ENCODE measurements around the gene NKX6-2. TPM values are rescaled to one million over a fixed set of nuclear protein-coding genes. Genes with fewer than 3 reads are reported as not detected.

Gene NKX6-2
- polyA plus RNA-seq, 1 donor from 2014 or later: not detected

DNA sequence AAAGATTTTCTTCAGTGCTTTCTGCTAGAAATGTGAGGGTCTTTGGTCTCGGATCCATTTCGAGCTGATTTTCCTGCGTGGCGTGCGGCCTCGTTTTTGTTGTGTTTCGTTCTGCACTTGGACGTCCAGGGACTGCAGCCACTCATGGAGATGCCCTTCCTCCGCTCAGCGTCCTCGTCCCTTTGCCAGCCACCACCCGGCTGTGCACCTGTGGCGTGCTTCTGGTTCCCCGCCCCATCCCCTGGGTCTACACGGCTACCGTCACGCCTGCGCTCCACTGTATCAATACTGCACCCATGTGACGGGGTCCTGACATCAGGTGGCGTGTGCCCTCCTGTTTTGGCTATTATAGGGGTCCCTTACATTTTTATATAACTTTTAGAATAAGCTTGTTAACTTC is 42.7 kb upstream of the NKX6-2 start:
- Histone ChIP-seq H3F3A (ENCODE audit: insufficient read depth, low read length, poor library complexity, severe bottlenecking) (peaks cover 3% of the 10 kb centered on the region), H4K20me1 (ENCODE audit: insufficient read depth) (no peaks in the 10 kb centered on the region), H3K27ac (ENCODE audit: low read length) (no peak overlapping the region), H3K9me2 (ENCODE audit: insufficient read depth, low read length) (no peaks in the 10 kb centered on the region), H2AFZ (ENCODE audit: low read depth, low read length) (no peak overlapping the region), H3K4me3 (ENCODE audit: low read length) (no peak overlapping the region), H3K9ac (ENCODE audit: low read length) (no peak overlapping the region), H3K4me2 (ENCODE audit: low read length) (no peak overlapping the region), H3K9me3 (ENCODE audit: low read length) (no peaks in the 10 kb centered on the region), H3K79me2 (replicated peaks; ENCODE audit: insufficient read depth, low read length) (no peaks in the 10 kb centered on the region), H3K27me3 (ENCODE audit: insufficient read depth, low read depth, low read length) (no peaks in the 10 kb centered on the region), H3K36me3 (ENCODE audit: insufficient read depth, low read length) (no peaks in the 10 kb centered on the region)
- no peak for TF ChIP-seq EP300 (conservative IDR thresholded peaks at IDR 0.05; ENCODE audit: poor library complexity, severe bottlenecking)
- no peak for TF ChIP-seq SMC3 (conservative IDR thresholded peaks at IDR 0.05; ENCODE audit: poor library complexity)
- no peak for TF ChIP-seq POLR2AphosphoS5 (IDR thresholded peaks at IDR 0.05)
- TF ChIP-seq, protein P1, sequence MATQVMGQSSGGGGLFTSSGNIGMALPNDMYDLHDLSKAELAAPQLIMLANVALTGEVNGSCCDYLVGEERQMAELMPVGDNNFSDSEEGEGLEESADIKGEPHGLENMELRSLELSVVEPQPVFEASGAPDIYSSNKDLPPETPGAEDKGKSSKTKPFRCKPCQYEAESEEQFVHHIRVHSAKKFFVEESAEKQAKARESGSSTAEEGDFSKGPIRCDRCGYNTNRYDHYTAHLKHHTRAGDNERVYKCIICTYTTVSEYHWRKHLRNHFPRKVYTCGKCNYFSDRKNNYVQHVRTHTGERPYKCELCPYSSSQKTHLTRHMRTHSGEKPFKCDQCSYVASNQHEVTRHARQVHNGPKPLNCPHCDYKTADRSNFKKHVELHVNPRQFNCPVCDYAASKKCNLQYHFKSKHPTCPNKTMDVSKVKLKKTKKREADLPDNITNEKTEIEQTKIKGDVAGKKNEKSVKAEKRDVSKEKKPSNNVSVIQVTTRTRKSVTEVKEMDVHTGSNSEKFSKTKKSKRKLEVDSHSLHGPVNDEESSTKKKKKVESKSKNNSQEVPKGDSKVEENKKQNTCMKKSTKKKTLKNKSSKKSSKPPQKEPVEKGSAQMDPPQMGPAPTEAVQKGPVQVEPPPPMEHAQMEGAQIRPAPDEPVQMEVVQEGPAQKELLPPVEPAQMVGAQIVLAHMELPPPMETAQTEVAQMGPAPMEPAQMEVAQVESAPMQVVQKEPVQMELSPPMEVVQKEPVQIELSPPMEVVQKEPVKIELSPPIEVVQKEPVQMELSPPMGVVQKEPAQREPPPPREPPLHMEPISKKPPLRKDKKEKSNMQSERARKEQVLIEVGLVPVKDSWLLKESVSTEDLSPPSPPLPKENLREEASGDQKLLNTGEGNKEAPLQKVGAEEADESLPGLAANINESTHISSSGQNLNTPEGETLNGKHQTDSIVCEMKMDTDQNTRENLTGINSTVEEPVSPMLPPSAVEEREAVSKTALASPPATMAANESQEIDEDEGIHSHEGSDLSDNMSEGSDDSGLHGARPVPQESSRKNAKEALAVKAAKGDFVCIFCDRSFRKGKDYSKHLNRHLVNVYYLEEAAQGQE (IDR thresholded peaks at IDR 0.05; ENCODE audit: borderline replicate concordance): no peak
- no peak for TF ChIP-seq TAF1 (IDR thresholded peaks at IDR 0.05; ENCODE audit: low read depth)
- TF ChIP-seq MXI1 (conservative IDR thresholded peaks at IDR 0.05; ENCODE audit: poor library complexity, severe bottlenecking): no peak
- no peak for TF ChIP-seq RAD21 (conservative IDR thresholded peaks at IDR 0.05)
- TF ChIP-seq, protein P2, sequence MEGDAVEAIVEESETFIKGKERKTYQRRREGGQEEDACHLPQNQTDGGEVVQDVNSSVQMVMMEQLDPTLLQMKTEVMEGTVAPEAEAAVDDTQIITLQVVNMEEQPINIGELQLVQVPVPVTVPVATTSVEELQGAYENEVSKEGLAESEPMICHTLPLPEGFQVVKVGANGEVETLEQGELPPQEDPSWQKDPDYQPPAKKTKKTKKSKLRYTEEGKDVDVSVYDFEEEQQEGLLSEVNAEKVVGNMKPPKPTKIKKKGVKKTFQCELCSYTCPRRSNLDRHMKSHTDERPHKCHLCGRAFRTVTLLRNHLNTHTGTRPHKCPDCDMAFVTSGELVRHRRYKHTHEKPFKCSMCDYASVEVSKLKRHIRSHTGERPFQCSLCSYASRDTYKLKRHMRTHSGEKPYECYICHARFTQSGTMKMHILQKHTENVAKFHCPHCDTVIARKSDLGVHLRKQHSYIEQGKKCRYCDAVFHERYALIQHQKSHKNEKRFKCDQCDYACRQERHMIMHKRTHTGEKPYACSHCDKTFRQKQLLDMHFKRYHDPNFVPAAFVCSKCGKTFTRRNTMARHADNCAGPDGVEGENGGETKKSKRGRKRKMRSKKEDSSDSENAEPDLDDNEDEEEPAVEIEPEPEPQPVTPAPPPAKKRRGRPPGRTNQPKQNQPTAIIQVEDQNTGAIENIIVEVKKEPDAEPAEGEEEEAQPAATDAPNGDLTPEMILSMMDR (IDR thresholded peaks at IDR 0.05; ENCODE audit: poor library complexity, severe bottlenecking): no peak
- TF ChIP-seq EZH2 (IDR thresholded peaks at IDR 0.05; ENCODE audit: borderline replicate concordance, insufficient read depth, low read length, poor library complexity, severe bottlenecking): no peak

DNA sequence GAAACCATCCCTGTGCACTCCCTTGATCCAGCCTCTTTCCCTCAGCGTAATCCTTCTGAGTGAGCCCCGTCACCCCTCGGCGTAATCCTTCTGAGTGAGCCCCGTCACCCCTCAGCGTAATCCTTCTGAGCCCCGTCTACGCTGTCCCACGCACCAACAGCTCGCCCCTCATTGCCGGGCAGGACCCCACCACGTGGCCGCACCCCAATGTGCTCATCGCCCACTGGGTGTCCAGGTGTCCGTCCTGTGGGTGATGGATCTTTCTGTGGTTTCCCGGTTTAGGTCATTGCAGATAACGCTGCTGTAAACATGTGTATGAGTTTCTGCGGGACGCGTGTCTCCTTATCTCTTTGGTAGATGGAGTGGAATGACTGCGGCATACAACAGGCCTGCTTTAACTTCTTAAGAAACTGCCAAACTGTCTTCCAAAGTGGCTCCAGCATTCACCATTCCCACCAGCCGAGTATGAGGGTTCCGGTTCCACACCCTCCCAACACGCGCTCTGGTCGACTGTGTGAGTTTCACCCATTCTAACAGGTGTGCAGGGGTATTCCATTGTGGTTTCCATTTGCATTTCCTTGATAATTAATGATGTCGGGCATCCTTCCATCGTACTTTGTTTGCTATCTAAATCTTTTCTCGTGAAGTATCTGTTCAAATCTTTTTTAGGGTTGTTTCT is 42.1 kb upstream of the NKX6-2 start:
- H2AFZ ChIP-seq (ENCODE audit: low read depth, low read length): no peak overlapping the region
- H3K27me3 ChIP-seq (ENCODE audit: insufficient read depth, low read depth, low read length): no peaks in the 10 kb centered on the region
- H3K4me2 ChIP-seq (ENCODE audit: low read length): no peak overlapping the region
- TF ChIP-seq MXI1 (conservative IDR thresholded peaks at IDR 0.05; ENCODE audit: poor library complexity, severe bottlenecking) (no peak), RAD21 (conservative IDR thresholded peaks at IDR 0.05) (no peak), SMC3 (conservative IDR thresholded peaks at IDR 0.05; ENCODE audit: poor library complexity) (no peak), POLR2AphosphoS5 (IDR thresholded peaks at IDR 0.05) (no peak), EP300 (conservative IDR thresholded peaks at IDR 0.05; ENCODE audit: poor library complexity, severe bottlenecking) (no peak), TAF1 (IDR thresholded peaks at IDR 0.05; ENCODE audit: low read depth) (no peak), EZH2 (IDR thresholded peaks at IDR 0.05; ENCODE audit: borderline replicate concordance, insufficient read depth, low read length, poor library complexity, severe bottlenecking) (no peak)
- TF ChIP-seq, protein P1 (IDR thresholded peaks at IDR 0.05; ENCODE audit: borderline replicate concordance): no peak
- TF ChIP-seq, protein P2 (IDR thresholded peaks at IDR 0.05; ENCODE audit: poor library complexity, severe bottlenecking): no peak
- H3K36me3 ChIP-seq (ENCODE audit: insufficient read depth, low read length): no peaks in the 10 kb centered on the region
- no peaks in the 10 kb centered on the region for H3K9me3 ChIP-seq (ENCODE audit: low read length)
- H4K20me1 ChIP-seq (ENCODE audit: insufficient read depth): no peaks in the 10 kb centered on the region
- H3K9me2 ChIP-seq (ENCODE audit: insufficient read depth, low read length): no peaks in the 10 kb centered on the region
- H3K4me3 ChIP-seq (ENCODE audit: low read length): no peak overlapping the region
- no peak overlapping the region for H3K27ac ChIP-seq (ENCODE audit: low read length)
- no peak overlapping the region for H3K9ac ChIP-seq (ENCODE audit: low read length)
- peaks cover 3% of the 10 kb centered on the region for H3F3A ChIP-seq (ENCODE audit: insufficient read depth, low read length, poor library complexity, severe bottlenecking)
- no peaks in the 10 kb centered on the region for H3K79me2 ChIP-seq (replicated peaks; ENCODE audit: insufficient read depth, low read length)
